ENCODE data around the gene S100A10.

The S100A10 gene

GRCh38 chr1:151939141-151939540 is 54.5 kb downstream of the S100A10 start:
- in situ Hi-C loops (cut with HindIII; ENCODE audit: low sequenced_read_pairs), result no loop called here

GRCh38 chr1:151936653-151937052 is 57.0 kb downstream of the S100A10 start:
- in situ Hi-C loops (cut with HindIII; ENCODE audit: low sequenced_read_pairs), result no loop called here

- in situ Hi-C loops (cut with HindIII; ENCODE audit: low sequenced_read_pairs), result no loop called here
Observed at GRCh38 chr1:151935894-151936602, 57.6 kb downstream of the S100A10 start.

- in situ Hi-C loops (cut with HindIII; ENCODE audit: low sequenced_read_pairs), result no loop called here
Observed at GRCh38 chr1:151935154-151935553, 58.5 kb downstream of the S100A10 start.

- in situ Hi-C loops (cut with HindIII; ENCODE audit: low sequenced_read_pairs), result no loop called here
Observed at GRCh38 chr1:151934048-151934493, 59.6 kb downstream of the S100A10 start.

All from DLD1 (cell line).